T-cell (primary cell): Measurements from ENCODE around the gene VASP. TPM values are rescaled to one million over a fixed set of nuclear protein-coding genes. Genes with fewer than 3 reads are reported as not detected.

Experiments used
- ATAC-seq, 4 experiments: fragments of 200-7000 bp in 3 of 4; fragments of 150-1000 bp in 1 of 4; cut with Tn5 transposase; replicated peaks in 1 of 4; 1 replicate in 3 of 4; 2 replicates in 1 of 4; pipeline ENCODE4 v1.10.0; 2021; ENCODE audit warnings: moderate library complexity in 3 of 4, mild to moderate bottlenecking in 2 of 4, moderate number of reproducible peaks in 1 of 4
- CTCF ChIA-PET, 2 donors: fragments of 300-600 bp; sonication (Branson Sonifier 250); formaldehyde crosslinking; loops; one replicate each; lab custom pipeline; 2022; ENCODE audit warnings: antibody characterized with exemption in 2 of 2; lab: Charles Lee
- POLR2A ChIA-PET, 2 donors: fragments of 300-600 bp; sonication (Branson Sonifier 250); formaldehyde crosslinking; loops; one replicate each; lab custom pipeline; 2022; ENCODE audit warnings: antibody characterized with exemption in 2 of 2; lab: Charles Lee
- DNase-seq, 35 experiments: peaks; one replicate each; pipeline versions ENCODE4 v3.0.0 to v3.0.0-alpha.2; 2013 to 2023
- H3K27ac ChIP-seq: one replicate; pipeline ENCODE4 v1.5.1; 2013; ENCODE audit warnings: low read length
- H3K27me3 ChIP-seq, 2 experiments: replicated peaks in 1 of 2; 1 replicate in 1 of 2; 2 replicates in 1 of 2; pipeline versions ENCODE4 v1.6.1 to v1.7.0; 2013; ENCODE audit warnings: low read length in 1 of 2, mixed read lengths in 1 of 2; ENCODE audit not compliant: control insufficient read depth in 2 of 2, insufficient read depth in 2 of 2; ENCODE audit errors: extremely low read depth in 1 of 2
- H3K36me3 ChIP-seq, 2 donors: 1 replicate in 1 of 2; 2 replicates in 1 of 2; pipeline versions ENCODE4 v1.6.1 to v1.7.0; 2013; ENCODE audit warnings: low read length in 1 of 2; ENCODE audit not compliant: control insufficient read depth in 2 of 2, insufficient read depth in 1 of 2; ENCODE audit errors: extremely low read depth in 1 of 2
- H3K4me1 ChIP-seq, 2 experiments: 1 replicate in 1 of 2; 2 replicates in 1 of 2; pipeline versions ENCODE4 v1.6.1 to v1.7.0; 2013; ENCODE audit warnings: low read length in 2 of 2, mixed read lengths in 1 of 2; ENCODE audit not compliant: insufficient read depth in 2 of 2, control insufficient read depth in 1 of 2; ENCODE audit errors: extremely low read depth in 1 of 2
- H3K4me3 ChIP-seq, 2 donors: 1 replicate in 1 of 2; 2 replicates in 1 of 2; pipeline versions ENCODE4 v1.5.1 to v1.7.0; 2013; ENCODE audit warnings: mild to moderate bottlenecking in 2 of 2, low read length in 1 of 2, moderate library complexity in 1 of 2; ENCODE audit not compliant: control insufficient read depth in 1 of 2; ENCODE audit errors: extremely low read depth in 1 of 2
- H3K9me3 ChIP-seq: 2 replicates; pipeline ENCODE4 v1.7.0; 2013
- H3K27ac Mint-ChIP-seq, 2 donors: one replicate each; pipeline ENCODE4 v1.8.0; 2020 to 2021; ENCODE audit warnings: mild to moderate bottlenecking in 2 of 2, mixed read lengths in 2 of 2
- H3K27me3 Mint-ChIP-seq, 2 donors: one replicate each; pipeline ENCODE4 v1.8.0; 2021 to 2022; ENCODE audit warnings: mixed read lengths in 2 of 2
- H3K36me3 Mint-ChIP-seq: one replicate; pipeline ENCODE4 v1.8.0; 2021; ENCODE audit warnings: mixed read lengths
- H3K4me1 Mint-ChIP-seq, 3 donors: one replicate each; pipeline ENCODE4 v1.8.0; 2020 to 2022; ENCODE audit warnings: mixed read lengths in 3 of 3, mild to moderate bottlenecking in 1 of 3
- H3K4me3 Mint-ChIP-seq, 3 donors: one replicate each; pipeline ENCODE4 v1.8.0; 2020 to 2022; ENCODE audit warnings: mild to moderate bottlenecking in 3 of 3, mixed read lengths in 3 of 3, moderate library complexity in 3 of 3
- H3K9me3 Mint-ChIP-seq, 3 donors: one replicate each; pipeline ENCODE4 v1.8.0; 2020 to 2022; ENCODE audit warnings: mixed read lengths in 3 of 3
- WGBS: methylation state at CpG from one replicate; pipeline ENCODE4 v1.1.5; 2013; ENCODE audit warnings: missing lambda C conversion rate; ENCODE audit not compliant: insufficient coverage; 5-methylcytosine and 5-hydroxymethylcytosine counted together
- total RNA-seq, 35 experiments: library from RNA in 6 of 35; stranded (reverse) in 6 of 35; fragments of 120-200 nt in 1 of 35; gene quantifications; one replicate each; pipeline versions ENCODE4 v1.2.1 to v1.2.4 and lab custom pipeline; 2013 to 2026

Gene VASP
- total RNA-seq, 5 donors from 2014 or later (not counting 1 experiment from before 2014, with no cell fraction given): 77.4 to 113 (median 101) TPM

DNA sequence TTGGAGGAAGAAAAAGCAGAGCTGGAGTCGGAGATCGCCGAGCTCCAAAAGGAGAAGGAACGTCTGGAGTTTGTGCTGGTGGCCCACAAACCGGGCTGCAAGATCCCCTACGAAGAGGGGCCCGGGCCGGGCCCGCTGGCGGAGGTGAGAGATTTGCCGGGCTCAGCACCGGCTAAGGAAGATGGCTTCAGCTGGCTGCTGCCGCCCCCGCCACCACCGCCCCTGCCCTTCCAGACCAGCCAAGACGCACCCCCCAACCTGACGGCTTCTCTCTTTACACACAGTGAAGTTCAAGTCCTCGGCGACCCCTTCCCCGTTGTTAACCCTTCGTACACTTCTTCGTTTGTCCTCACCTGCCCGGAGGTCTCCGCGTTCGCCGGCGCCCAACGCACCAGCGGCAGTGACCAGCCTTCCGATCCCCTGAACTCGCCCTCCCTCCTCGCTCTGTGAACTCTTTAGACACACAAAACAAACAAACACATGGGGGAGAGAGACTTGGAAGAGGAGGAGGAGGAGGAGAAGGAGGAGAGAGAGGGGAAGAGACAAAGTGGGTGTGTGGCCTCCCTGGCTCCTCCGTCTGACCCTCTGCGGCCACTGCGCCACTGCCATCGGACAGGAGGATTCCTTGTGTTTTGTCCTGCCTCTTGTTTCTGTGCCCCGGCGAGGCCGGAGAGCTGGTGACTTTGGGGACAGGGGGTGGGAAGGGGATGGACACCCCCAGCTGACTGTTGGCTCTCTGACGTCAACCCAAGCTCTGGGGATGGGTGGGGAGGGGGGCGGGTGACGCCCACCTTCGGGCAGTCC is 34.5 kb upstream of the VASP start:
- H3K27me3 Mint-ChIP-seq: peaks cover 13 to 16% of the 10 kb centered on the region in 2 donors

DNA sequence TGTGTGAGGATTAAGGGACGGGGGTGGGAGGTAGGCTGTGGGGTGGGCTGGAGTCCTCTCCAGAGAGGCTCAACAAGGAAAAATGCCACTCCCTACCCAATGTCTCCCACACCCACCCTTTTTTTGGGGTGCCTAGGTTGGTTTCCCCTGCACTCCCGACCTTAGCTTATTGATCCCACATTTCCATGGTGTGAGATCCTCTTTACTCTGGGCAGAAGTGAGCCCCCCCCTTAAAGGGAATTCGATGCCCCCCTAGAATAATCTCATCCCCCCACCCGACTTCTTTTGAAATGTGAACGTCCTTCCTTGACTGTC is 34.0 kb upstream of the VASP start:
- Histone ChIP-seq H3K36me3 (no peaks in the 10 kb centered on the region), H3K9me3 (no peaks in the 10 kb centered on the region), H3K27ac (no peak overlapping the region), H3K27me3 (peaks cover 11 to 31% of the 10 kb centered on the region in 2 experiments), H3K4me1 (peaks cover 13 to 62% of the 10 kb centered on the region in 2 experiments), H3K4me3 (no peak overlapping the region)
- ATAC-seq (no peak), DNase-seq (no peak)
- H3K9me3 Mint-ChIP-seq: no peaks in the 10 kb centered on the region
- peaks cover 34% of the 10 kb centered on the region for H3K36me3 Mint-ChIP-seq
- CTCF ChIA-PET: interaction anchor here in 1 of 2 donors (0.7 kb wide), 1 partner anchor 34 kb away, joined by 11 read pairs; no protein-coding TSS in a partner anchor
- peak overlapping the region in 1 of 3 donors; percentile 80 for H3K4me3 Mint-ChIP-seq
- peaks cover 13 to 16% of the 10 kb centered on the region in 2 donors for H3K27me3 Mint-ChIP-seq
- 0% methylated on average over 1 of the region's 5 CpGs for WGBS
- POLR2A ChIA-PET: interaction anchor here in 1 of 2 donors (1.0 to 1.6 kb wide), 2 partner anchors 28 to 34 kb away, joined by 5 to 7 read pairs; no protein-coding TSS in a partner anchor
- peaks cover 51 to 60% (median 57%) of the 10 kb centered on the region in 3 donors for H3K4me1 Mint-ChIP-seq
- H3K27ac Mint-ChIP-seq: no peak overlapping the region

More for the DNA sequence above, 34.5 kb upstream of the VASP start:
- ChIA-PET CTCF (interaction anchor here in 1 of 2 donors (0.7 kb wide), 1 partner anchor 34 kb away, joined by 11 read pairs; no protein-coding TSS in a partner anchor), POLR2A (interaction anchor here in 1 of 2 donors (0.6 to 1.6 kb wide), 3 partner anchors 27 to 136 kb away, joined by 5 to 10 read pairs (median 7); no protein-coding TSS in a partner anchor)
- H3K27ac ChIP-seq: no peak overlapping the region
- 46% methylated on average over 22 of the region's 44 CpGs for WGBS
- H3K9me3 ChIP-seq: no peaks in the 10 kb centered on the region
- no peaks in the 10 kb centered on the region for H3K36me3 ChIP-seq
- Mint-ChIP-seq H3K27ac (no peak overlapping the region), H3K36me3 (peaks cover 34% of the 10 kb centered on the region), H3K9me3 (no peaks in the 10 kb centered on the region), H3K4me1 (peaks cover 46 to 58% (median 57%) of the 10 kb centered on the region in 3 donors), H3K4me3 (peak overlapping the region in 1 of 3 donors; percentile 95)
- no peak overlapping the region for H3K4me3 ChIP-seq
- H3K4me1 ChIP-seq: peaks cover 13 to 60% of the 10 kb centered on the region in 2 experiments
- DNase-seq (peak in 3 of 35 experiments; percentile 33 to 59 (median 43)), ATAC-seq (no peak)
- peaks cover 11 to 31% of the 10 kb centered on the region in 2 experiments for H3K27me3 ChIP-seq

DNA sequence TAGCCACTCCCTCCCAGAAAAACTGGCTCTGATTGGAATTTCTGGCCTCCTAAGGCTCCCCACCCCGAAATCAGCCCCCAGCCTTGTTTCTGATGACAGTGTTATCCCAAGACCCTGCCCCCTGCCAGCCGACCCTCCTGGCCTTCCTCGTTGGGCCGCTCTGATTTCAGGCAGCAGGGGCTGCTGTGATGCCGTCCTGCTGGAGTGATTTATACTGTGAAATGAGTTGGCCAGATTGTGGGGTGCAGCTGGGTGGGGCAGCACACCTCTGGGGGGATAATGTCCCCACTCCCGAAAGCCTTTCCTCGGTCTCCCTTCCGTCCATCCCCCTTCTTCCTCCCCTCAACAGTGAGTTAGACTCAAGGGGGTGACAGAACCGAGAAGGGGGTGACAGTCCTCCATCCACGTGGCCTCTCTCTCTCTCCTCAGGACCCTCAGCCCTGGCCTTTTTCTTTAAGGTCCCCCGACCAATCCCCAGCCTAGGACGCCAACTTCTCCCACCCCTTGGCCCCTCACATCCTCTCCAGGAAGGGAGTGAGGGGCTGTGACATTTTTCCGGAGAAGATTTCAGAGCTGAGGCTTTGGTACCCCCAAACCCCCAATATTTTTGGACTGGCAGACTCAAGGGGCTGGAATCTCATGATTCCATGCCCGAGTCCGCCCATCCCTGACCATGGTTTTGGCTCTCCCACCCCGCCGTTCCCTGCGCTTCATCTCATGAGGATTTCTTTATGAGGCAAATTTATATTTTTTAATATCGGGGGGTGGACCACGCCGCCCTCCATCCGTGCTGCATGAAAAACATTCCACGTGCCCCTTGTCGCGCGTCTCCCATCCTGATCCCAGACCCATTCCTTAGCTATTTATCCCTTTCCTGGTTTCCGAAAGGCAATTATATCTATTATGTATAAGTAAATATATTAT is 33.3 kb upstream of the VASP start:
- H3K36me3 Mint-ChIP-seq: peaks cover 34% of the 10 kb centered on the region
- peaks cover 13 to 16% of the 10 kb centered on the region in 2 donors for H3K27me3 Mint-ChIP-seq
- no peaks in the 10 kb centered on the region for H3K36me3 ChIP-seq

DNA sequence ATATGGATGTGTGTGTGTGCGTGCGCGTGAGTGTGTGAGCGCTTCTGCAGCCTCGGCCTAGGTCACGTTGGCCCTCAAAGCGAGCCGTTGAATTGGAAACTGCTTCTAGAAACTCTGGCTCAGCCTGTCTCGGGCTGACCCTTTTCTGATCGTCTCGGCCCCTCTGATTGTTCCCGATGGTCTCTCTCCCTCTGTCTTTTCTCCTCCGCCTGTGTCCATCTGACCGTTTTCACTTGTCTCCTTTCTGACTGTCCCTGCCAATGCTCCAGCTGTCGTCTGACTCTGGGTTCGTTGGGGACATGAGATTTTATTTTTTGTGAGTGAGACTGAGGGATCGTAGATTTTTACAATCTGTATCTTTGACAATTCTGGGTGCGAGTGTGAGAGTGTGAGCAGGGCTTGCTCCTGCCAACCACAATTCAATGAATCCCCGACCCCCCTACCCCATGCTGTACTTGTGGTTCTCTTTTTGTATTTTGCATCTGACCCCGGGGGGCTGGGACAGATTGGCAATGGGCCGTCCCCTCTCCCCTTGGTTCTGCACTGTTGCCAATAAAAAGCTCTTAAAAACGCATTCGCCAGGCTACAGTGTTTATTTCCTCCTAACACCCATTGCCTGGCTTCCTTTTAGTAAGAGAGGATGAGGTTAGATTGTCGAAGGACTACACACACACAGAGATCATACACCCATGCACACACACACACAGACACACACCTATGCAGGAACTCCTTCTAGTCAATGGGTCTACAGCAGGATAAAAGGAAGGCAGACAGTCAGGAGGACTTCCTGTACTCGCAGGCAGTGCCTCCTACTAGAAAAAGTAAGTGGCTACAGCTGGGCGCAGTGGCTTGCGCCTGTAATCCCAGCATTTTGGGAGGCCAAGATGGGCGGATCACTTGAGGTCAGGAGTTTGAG is 32.4 kb upstream of the VASP start:
- no peak overlapping the region for H3K4me3 ChIP-seq
- H3K27ac ChIP-seq: no peak overlapping the region
- Mint-ChIP-seq H3K4me3 (peak overlapping the region in 1 of 3 donors; percentile 80), H3K36me3 (peaks cover 34% of the 10 kb centered on the region), H3K27ac (peak overlapping the region in 1 of 2 donors; percentile 51), H3K27me3 (peaks cover 13 to 16% of the 10 kb centered on the region in 2 donors), H3K9me3 (no peaks in the 10 kb centered on the region), H3K4me1 (peaks cover 46 to 66% (median 59%) of the 10 kb centered on the region in 3 donors)
- no peaks in the 10 kb centered on the region for H3K36me3 ChIP-seq
- peaks cover 11 to 31% of the 10 kb centered on the region in 2 experiments for H3K27me3 ChIP-seq
- peak in 4 of 35 experiments; percentile 46 to 56 (median 48) for DNase-seq
- H3K9me3 ChIP-seq: no peaks in the 10 kb centered on the region
- CTCF ChIA-PET: interaction anchor here in 1 of 2 donors (0.6 kb wide), 1 partner anchor 13 kb away, joined by 11 read pairs; no protein-coding TSS in a partner anchor
- no peak for ATAC-seq
- WGBS: 82% methylated on average over 11 of the region's 28 CpGs
- POLR2A ChIA-PET: interaction anchor here (0.6 to 1.0 kb wide), 9 partner anchors 13 to 1635 kb away, joined by 3 to 10 read pairs (median 4); no protein-coding TSS in a partner anchor
- H3K4me1 ChIP-seq: peaks cover 9 to 57% of the 10 kb centered on the region in 2 experiments

More for the DNA sequence above, 33.3 kb upstream of the VASP start:
- H3K4me1 Mint-ChIP-seq: peaks cover 50 to 61% (median 59%) of the 10 kb centered on the region in 3 donors
- Histone ChIP-seq H3K27me3 (peaks cover 11 to 31% of the 10 kb centered on the region in 2 experiments), H3K9me3 (no peaks in the 10 kb centered on the region), H3K4me1 (peaks cover 11 to 63% of the 10 kb centered on the region in 2 experiments), H3K27ac (no peak overlapping the region), H3K4me3 (no peak overlapping the region)
- no peak overlapping the region for H3K27ac Mint-ChIP-seq
- peak overlapping the region in 1 of 3 donors; percentile 80 for H3K4me3 Mint-ChIP-seq
- CTCF ChIA-PET: interaction anchor here in 1 of 2 donors (0.6 to 0.7 kb wide), 2 partner anchors 14 to 35 kb away, joined by 11 read pairs; no protein-coding TSS in a partner anchor
- H3K9me3 Mint-ChIP-seq: no peaks in the 10 kb centered on the region
- DNase-seq (peak in 3 of 35 experiments; percentile 45 to 59 (median 51)), ATAC-seq (no peak)
- POLR2A ChIA-PET: interaction anchor here (0.6 to 1.6 kb wide), 5 partner anchors 29 to 92 kb away, joined by 3 to 7 read pairs (median 3); no protein-coding TSS in a partner anchor
- 67% methylated on average over 1 of the region's 27 CpGs for WGBS

DNA sequence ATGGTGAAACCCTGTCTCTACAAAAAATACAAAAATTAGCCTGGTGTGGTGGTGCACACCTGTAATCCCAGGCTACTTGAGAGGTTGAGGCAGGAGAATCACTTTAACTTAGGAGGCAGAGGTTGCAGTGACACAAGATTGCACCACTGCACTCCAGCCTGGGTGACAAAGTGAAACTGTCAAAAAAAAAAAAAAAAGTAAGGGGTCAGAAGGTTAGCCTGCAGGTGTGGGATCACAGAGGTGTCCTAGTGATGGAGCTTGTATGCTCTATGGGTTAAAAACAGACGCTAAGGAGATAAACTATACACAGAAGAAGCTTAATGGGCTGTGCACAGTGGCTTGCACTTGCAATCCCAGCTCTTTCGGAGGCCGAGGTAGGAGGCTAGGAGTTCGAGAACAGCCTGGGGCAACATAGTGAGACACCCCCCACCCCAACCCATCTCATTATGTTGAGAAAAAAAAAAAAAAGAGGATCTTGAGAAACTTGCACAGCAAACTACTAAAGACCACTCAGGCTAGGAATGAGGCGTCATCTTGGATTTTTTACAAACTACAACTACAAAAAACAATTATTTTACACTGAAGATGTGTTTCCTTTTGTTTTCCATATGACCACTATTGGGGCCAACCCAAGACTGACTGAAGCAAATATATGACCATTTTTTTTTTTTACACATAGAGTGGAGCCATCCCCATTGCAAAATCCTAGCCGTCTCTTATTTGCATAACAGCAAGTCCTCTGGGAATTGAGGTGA is 31.6 kb upstream of the VASP start:
- Mint-ChIP-seq H3K4me3 (peak overlapping the region in 1 of 3 donors; percentile 80), H3K27me3 (peaks cover 13 to 16% of the 10 kb centered on the region in 2 donors), H3K27ac (no peak overlapping the region), H3K36me3 (peaks cover 31% of the 10 kb centered on the region), H3K9me3 (no peaks in the 10 kb centered on the region), H3K4me1 (peaks cover 38 to 63% (median 50%) of the 10 kb centered on the region in 3 donors)
- POLR2A ChIA-PET: interaction anchor here (0.6 to 0.9 kb wide), 9 partner anchors 9 to 1634 kb away, joined by 3 to 10 read pairs (median 4); no protein-coding TSS in a partner anchor
- Histone ChIP-seq H3K4me1 (peaks cover 9 to 48% of the 10 kb centered on the region in 2 experiments), H3K9me3 (no peaks in the 10 kb centered on the region), H3K27me3 (peaks cover 11 to 28% of the 10 kb centered on the region in 2 experiments), H3K27ac (no peak overlapping the region), H3K36me3 (no peaks in the 10 kb centered on the region), H3K4me3 (no peak overlapping the region)
- no CpG with 5 or more reads among the region's 6 CpGs for whole genome bisulfite sequencing
- ATAC-seq (no peak), DNase-seq (peak in 4 of 35 experiments; percentile 22 to 51 (median 44))
- CTCF ChIA-PET: interaction anchor here in 1 of 2 donors (0.5 kb wide), 1 partner anchor 20 kb away, joined by 5 read pairs; no protein-coding TSS in a partner anchor
